ENCODE results near the gene NDUFB10.

DNA sequence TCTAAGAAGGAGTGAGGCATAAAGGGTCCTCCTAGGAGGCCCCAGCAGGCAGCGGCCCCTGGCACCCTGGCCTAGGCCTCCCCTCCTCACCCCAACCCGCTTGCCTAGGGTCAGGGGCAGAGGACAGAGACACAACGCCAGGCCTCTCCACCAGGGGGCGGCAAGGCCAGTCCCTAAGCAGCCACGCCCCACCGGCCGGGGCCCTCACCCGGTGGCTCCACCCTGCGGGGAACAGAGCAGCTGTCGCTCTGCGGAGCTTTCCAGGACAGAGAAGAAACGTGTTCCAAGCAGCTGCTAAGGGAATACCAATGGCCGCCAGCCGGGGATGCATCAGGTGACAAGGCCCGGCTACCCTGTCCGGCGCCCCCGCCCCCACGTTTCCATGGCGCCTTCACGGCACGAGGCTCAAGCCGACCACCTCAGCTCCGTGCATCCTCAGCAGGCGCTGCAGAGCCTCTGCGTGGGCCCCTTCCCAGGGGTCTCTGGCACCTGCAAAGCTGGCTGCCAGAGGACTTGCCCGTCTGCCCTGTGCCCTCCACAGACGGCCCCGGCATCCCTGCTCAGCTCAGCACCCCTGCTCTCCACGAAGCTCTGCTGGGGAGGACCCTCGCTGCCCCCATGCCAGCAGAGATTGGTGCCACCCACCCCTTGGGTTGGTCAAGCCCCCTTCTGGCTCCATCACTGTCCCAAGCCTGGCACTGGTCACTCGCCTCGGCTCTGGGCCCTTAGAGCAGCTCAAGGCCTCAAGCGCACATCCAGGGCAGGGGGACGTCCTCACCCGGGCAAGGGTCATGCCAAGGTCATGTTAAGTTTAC lies 44.7 kb downstream of the NDUFB10 start:
- TF ChIP-seq, protein P1, sequence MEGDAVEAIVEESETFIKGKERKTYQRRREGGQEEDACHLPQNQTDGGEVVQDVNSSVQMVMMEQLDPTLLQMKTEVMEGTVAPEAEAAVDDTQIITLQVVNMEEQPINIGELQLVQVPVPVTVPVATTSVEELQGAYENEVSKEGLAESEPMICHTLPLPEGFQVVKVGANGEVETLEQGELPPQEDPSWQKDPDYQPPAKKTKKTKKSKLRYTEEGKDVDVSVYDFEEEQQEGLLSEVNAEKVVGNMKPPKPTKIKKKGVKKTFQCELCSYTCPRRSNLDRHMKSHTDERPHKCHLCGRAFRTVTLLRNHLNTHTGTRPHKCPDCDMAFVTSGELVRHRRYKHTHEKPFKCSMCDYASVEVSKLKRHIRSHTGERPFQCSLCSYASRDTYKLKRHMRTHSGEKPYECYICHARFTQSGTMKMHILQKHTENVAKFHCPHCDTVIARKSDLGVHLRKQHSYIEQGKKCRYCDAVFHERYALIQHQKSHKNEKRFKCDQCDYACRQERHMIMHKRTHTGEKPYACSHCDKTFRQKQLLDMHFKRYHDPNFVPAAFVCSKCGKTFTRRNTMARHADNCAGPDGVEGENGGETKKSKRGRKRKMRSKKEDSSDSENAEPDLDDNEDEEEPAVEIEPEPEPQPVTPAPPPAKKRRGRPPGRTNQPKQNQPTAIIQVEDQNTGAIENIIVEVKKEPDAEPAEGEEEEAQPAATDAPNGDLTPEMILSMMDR (IDR thresholded peaks at IDR 0.05): peak; percentile 76 to 89 (median 86)
- TF ChIP-seq POLR2A (IDR thresholded peaks at IDR 0.05): no peak

Data from testis (tissue), 2 donors.